ENCODE data around the gene LSS.

DNA sequence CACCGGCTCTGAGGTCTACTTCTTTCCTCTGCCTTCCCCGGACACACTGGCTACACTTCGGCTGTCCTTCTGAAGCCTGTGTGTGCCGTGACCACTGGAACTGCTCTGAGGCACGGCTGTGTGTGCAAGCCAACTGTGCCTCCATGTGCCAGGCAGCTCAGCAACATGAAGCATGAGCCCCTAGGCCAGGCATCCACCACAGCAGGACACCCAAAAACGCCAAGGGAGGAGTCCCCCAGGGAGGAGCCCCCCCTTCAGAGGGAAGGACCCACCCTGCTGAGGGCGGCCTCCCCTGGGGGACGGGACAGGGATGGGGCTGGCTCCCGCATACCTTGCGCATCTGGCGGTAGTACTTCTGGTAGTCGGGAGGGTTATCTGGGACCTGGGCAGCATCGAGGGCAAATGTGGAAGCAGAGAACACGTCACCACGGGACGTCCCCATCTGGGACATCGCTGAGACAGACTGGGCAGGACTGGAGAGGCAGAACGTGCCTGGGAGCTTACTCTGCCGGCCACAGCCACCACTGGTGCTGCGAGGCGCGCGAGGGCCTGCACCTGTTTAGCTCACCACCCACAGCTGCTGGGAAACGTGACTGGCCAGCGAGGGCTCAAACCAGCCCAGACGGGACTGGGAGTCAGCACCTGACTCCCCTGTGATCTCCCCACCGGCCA lies 20.5 kb downstream of the LSS start:
- no peak for TF ChIP-seq ETV6 (conservative IDR thresholded peaks at IDR 0.05 in 1 of 2, IDR thresholded peaks at IDR 0.05 in 1 of 2; ENCODE audit: borderline replicate concordance in 1 of 2, low read depth in 1 of 2)
- TF ChIP-seq POLR2AphosphoS5 (IDR thresholded peaks at IDR 0.05; ENCODE audit: low read length) = no peak
- TF ChIP-seq, protein P1, sequence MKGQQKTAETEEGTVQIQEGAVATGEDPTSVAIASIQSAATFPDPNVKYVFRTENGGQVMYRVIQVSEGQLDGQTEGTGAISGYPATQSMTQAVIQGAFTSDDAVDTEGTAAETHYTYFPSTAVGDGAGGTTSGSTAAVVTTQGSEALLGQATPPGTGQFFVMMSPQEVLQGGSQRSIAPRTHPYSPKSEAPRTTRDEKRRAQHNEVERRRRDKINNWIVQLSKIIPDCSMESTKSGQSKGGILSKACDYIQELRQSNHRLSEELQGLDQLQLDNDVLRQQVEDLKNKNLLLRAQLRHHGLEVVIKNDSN (IDR thresholded peaks at IDR 0.05; ENCODE audit: borderline replicate concordance, extremely low read length, insufficient read depth, low read depth, low read length) = no peak
- no peak for TF ChIP-seq CTCF (IDR thresholded peaks at IDR 0.05 in 2 of 3, conservative IDR thresholded peaks at IDR 0.05 in 1 of 3; ENCODE audit: control insufficient read depth in 2 of 3, extremely low read depth in 1 of 3, insufficient read depth in 1 of 3, low read depth in 3 of 3, low read length in 3 of 3)
- no peak for TF ChIP-seq RAD51 (IDR thresholded peaks at IDR 0.05)

Data from GM12878 (cell line).